Muscle layer of duodenum (tissue), 2 donors: Measurements from ENCODE around the gene PTPRN2.
"Not testable (repeated sequence)": the region's sequence is repeated elsewhere in the genome, so short reads cannot be mapped to it uniquely, and the experiment has no call there.

ENCODE experiments used
- H3K27ac ChIP-seq: one replicate; pipeline ENCODE4 v1.7.0; 2013; ENCODE audit warnings: mild to moderate bottlenecking, low read length
- H3K27me3 ChIP-seq: one replicate; pipeline ENCODE4 v1.7.0; 2013; ENCODE audit warnings: low read depth, mild to moderate bottlenecking, control low read depth, low read length
- H3K36me3 ChIP-seq, 2 donors: one replicate each; pipeline ENCODE4 v1.7.0; 2013; ENCODE audit warnings: low read length in 2 of 2, control low read depth in 1 of 2, mild to moderate bottlenecking in 1 of 2; ENCODE audit not compliant: insufficient read depth in 2 of 2, control insufficient read depth in 1 of 2
- H3K4me1 ChIP-seq, 2 donors: one replicate each; pipeline ENCODE4 v1.7.0; 2013; ENCODE audit warnings: low read length in 2 of 2, mild to moderate bottlenecking in 2 of 2, control low read depth in 1 of 2, moderate library complexity in 1 of 2; ENCODE audit not compliant: insufficient read depth in 2 of 2, control insufficient read depth in 1 of 2
- H3K4me3 ChIP-seq, 2 donors: one replicate each; pipeline ENCODE4 v1.7.0; 2013; ENCODE audit warnings: low read length in 2 of 2, low read depth in 1 of 2, mild to moderate bottlenecking in 1 of 2
- H3K9me3 ChIP-seq, 2 donors: one replicate each; pipeline ENCODE4 v1.7.0; 2013; ENCODE audit warnings: low read length in 2 of 2, control low read depth in 1 of 2, mild to moderate bottlenecking in 1 of 2; ENCODE audit not compliant: control insufficient read depth in 1 of 2
- donor health status: healthy.

The PTPRN2 gene

DNA sequence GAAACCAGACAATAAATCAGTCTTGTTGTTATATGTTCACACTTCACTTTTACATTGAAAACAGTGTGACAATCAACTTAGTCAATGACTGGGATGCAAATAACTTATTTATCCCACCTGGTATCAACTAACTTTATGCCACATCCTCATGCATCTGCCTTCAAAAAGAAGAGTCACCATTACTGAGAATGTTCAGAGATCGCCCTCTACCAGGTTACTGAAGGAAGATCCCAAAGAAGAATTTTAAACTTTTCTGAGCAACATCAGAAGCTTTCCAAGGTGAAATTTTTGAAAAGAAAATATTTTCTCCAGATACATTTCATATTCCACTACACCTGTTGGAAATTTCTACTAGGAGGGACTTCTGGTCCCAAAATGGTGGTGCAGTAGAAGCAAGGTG, 359.5 kb downstream of the PTPRN2 start:
- H3K9me3 ChIP-seq, result peaks cover 0 to 24% of the 10 kb centered on the region in 2 donors
- no peaks in the 10 kb centered on the region for H3K27me3 ChIP-seq
- no peaks in the 10 kb centered on the region for H3K4me1 ChIP-seq
- no peak overlapping the region for H3K27ac ChIP-seq
- no peak overlapping the region for H3K4me3 ChIP-seq
- H3K36me3 ChIP-seq, result no peaks in the 10 kb centered on the region

DNA sequence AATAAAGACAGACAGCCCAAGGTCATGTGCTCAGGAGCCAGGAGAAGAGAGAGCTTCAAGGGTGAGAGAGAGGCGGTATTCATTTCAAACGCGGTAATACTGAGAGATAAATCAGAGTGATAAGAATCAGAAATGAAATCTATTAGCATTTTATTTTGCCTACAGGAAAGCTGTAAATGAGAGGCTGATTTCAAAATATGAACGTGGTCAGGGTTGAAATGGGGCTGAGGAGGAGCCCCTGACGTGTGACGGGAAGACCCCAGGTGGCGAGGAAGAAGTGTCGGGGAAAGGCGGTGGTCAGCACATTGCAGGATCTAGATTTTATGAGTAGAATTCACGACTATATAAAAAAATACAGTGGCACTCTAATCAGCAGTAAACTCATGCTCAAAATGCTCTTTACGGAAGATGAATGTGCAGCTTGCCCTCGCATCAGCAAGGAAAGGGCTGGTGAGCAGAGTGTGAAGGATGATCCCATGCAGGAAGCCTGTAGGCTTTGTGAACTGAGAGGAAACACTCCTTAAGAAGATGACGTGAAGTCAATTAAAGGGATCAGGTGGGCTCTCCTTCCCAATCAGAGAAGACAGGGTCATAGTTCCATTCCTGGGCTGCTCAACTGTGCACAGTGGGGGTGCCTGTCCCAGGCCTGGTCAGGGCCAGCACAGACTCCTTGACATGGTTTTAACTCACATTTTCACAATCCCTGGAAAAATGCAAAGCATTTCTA, 360.2 kb downstream of the PTPRN2 start:
- H3K36me3 ChIP-seq, result no peaks in the 10 kb centered on the region
- no peak overlapping the region for H3K4me3 ChIP-seq
- H3K4me1 ChIP-seq, result no peaks in the 10 kb centered on the region
- peaks cover 0 to 23% of the 10 kb centered on the region in 2 donors for H3K9me3 ChIP-seq
- no peak overlapping the region for H3K27ac ChIP-seq
- no peaks in the 10 kb centered on the region for H3K27me3 ChIP-seq

DNA sequence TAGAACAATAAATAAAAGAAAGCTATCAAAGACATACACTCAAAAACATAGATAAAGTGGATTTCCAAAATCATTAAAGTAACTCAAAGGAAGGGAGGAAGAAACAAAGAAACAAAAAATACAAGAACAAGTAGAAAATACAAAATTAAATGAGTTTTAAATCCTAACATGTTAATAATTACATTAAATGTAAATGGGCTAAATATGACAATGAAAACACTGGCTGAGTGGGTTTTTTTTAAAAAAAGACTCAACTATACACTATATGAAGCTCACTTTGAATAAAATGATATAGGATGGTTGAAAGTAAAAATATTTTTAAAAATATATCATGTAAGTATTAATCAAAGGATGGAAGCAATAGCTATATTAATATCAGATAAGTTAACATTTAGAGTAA, 371.4 kb downstream of the PTPRN2 start:
- Histone ChIP-seq H3K4me1 (no peaks in the 10 kb centered on the region), H3K9me3 (peaks cover 6 to 30% of the 10 kb centered on the region in 2 donors), H3K36me3 (no peaks in the 10 kb centered on the region), H3K27ac (no peak overlapping the region), H3K4me3 (no peak overlapping the region), H3K27me3 (no peaks in the 10 kb centered on the region)

DNA sequence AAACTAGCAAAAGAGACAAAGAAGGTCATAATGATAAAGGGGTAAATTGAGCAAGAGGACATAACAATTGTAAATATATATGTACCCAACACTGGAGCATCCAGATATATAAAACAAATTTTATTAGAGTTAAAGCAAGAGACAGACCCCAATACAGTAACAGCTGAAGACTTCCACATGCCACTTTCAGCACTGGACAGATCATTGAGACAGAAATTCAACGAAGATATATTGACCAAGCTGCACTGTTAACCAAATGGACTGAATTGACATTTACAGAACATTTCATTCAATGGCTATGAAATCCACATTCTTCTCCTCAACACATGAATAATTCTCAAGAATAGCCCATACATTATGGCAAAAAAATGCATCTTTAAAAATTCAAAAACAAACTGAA, 378.2 kb downstream of the PTPRN2 start:
- Histone ChIP-seq H3K27ac (no peak overlapping the region), H3K9me3 (peaks cover 0 to 7% of the 10 kb centered on the region in 2 donors), H3K4me3 (no peak overlapping the region), H3K36me3 (no peaks in the 10 kb centered on the region), H3K27me3 (no peaks in the 10 kb centered on the region), H3K4me1 (no peaks in the 10 kb centered on the region)

DNA sequence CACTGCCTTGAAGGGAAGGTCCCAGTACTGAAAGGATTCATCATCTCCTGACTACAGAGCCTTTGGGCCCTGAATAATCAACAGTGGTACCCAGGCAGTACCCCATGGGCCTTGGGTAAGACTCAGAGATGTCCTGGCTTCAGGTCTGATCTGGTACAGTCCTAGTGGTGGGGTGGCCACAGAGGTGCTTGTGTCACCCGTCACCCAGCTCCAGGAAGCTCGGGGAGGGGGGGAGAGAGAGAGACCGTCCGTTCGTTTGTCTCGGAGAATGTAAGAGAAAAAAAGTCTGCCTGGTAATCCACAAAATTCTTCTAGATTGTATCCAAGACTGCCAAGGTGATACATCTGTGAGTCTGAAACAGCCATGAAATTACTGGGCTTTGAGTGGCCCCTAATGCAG, 381.3 kb downstream of the PTPRN2 start:
- Histone ChIP-seq H3K27me3 (no peaks in the 10 kb centered on the region), H3K9me3 (peaks cover 0 to 6% of the 10 kb centered on the region in 2 donors), H3K36me3 (no peaks in the 10 kb centered on the region), H3K4me1 (no peaks in the 10 kb centered on the region), H3K4me3 (no peak overlapping the region), H3K27ac (no peak overlapping the region)

DNA sequence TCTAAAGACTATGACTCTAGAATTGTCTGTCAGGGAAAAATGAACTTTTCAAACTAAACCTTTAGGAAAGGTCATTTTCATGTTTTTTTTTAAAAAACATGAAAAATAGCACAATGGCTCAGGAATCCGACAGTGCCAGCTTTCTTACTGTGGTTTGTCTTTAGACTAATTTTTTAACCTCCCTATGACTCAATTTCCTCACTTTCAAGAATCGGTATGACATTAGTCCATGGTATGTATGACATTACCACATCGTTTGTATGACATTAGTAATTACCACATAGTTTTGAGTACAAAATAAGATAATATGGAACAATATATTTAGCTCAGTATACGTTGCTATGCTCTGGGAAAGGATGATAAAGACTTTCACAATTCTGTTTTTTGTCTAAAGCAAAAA, 383.2 kb downstream of the PTPRN2 start:
- no peak overlapping the region for H3K4me3 ChIP-seq
- no peaks in the 10 kb centered on the region for H3K36me3 ChIP-seq
- H3K4me1 ChIP-seq, result no peaks in the 10 kb centered on the region
- peaks cover 0 to 5% of the 10 kb centered on the region in 2 donors for H3K9me3 ChIP-seq
- no peak overlapping the region for H3K27ac ChIP-seq
- H3K27me3 ChIP-seq, result no peaks in the 10 kb centered on the region

DNA sequence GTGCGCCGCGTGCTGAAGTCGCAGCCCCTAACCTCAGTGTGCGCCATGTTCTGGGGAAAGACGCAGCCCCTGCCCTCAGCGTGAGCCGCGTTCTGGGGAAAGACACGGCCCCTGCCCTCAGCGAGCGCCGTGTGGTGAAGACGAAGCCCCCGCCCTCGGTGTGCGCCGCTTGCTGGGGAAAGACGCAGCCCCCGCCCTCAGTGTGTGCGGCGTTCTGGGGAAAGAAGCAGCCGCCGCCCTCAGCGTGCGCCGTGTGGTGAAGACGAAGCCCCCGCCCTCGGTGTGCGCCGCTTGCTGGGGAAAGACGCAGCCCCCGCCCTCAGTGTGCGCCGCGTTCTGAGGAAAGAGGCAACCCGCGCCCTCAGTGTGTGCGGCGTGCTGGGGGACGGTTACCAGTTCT, 383.7 kb downstream of the PTPRN2 start:
- H3K9me3 ChIP-seq, H3K27ac ChIP-seq, H3K4me3 ChIP-seq: not testable (repeated sequence)

DNA sequence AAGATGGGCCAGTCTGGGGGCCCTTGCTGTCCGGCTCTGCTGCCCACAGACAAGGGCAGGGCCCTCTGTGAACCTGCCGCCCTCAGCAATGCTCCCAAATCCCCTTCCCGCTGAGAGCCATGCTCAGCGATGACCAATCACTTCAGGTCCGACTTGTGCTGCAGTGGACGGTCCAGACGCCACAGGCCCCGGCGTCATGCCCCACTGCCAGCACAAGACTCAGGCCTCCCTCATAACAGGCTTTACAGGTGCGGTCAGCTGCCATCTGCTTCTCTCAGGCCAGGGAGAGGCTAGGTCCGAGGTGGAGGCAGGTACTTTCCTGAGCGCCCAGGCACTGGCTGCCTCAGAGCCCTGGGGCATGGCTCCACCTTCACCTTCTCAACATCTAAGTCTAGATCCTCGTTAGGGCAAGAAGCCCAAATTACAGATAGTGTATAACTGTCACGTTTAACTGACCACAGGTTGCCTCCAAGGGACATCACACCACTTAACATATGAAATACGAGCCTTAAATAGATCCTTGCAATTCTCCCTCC, 393.2 kb downstream of the PTPRN2 start:
- Histone ChIP-seq H3K4me3 (no peak overlapping the region), H3K36me3 (no peaks in the 10 kb centered on the region), H3K9me3 (peaks cover 0 to 24% of the 10 kb centered on the region in 2 donors), H3K27me3 (no peaks in the 10 kb centered on the region), H3K4me1 (no peaks in the 10 kb centered on the region), H3K27ac (no peak overlapping the region)

More for the DNA sequence above, 383.7 kb downstream of the PTPRN2 start:
- not testable (repeated sequence) for H3K27me3 ChIP-seq, H3K4me1 ChIP-seq, H3K36me3 ChIP-seq

DNA sequence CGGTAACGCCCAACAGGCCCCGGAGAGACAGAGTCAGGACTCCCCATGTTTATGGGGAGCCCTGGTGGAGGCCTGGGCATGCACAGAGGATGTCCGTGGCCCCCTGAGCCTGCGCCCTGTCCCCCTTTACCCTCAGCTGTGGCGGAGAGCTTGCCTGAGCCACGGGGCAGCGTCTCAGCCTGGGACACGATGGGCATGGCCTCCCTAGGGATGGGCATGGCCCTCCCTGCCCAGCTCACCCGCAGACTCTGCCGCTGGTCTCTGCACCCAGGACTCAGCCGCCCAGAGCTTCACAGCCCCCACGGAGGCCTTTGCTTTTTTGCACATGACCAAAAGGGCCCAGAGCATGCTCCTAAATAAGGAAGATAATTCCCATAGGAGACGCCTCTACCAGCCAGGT, 394.2 kb downstream of the PTPRN2 start:
- H3K36me3 ChIP-seq, result no peaks in the 10 kb centered on the region
- H3K27ac ChIP-seq, result no peak overlapping the region
- peaks cover 0 to 31% of the 10 kb centered on the region in 2 donors for H3K9me3 ChIP-seq
- H3K4me1 ChIP-seq, result no peaks in the 10 kb centered on the region
- H3K4me3 ChIP-seq, result no peak overlapping the region
- H3K27me3 ChIP-seq, result no peaks in the 10 kb centered on the region

DNA sequence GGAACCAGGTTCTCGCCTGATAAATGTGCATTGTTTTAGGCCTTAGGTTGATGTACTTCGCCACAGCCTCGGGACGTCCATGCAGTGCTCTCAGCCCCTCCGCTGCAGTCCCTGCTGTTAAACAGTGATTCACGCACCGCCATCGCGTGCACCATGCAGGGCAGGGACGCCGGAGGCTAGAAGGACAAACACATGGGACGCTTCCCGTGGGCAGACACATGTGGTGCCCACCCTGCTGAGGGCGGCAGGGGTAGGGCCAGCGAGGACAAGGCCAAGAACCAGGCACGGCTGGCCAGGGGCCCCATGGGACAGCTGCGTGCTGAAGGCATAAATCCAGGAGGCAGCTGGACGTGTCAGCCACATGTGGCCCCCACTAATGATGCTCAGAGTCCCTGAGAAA, 394.7 kb downstream of the PTPRN2 start:
- no peaks in the 10 kb centered on the region for H3K27me3 ChIP-seq
- no peaks in the 10 kb centered on the region for H3K4me1 ChIP-seq
- no peaks in the 10 kb centered on the region for H3K36me3 ChIP-seq
- H3K4me3 ChIP-seq, result no peak overlapping the region
- H3K27ac ChIP-seq, result no peak overlapping the region
- peaks cover 0 to 31% of the 10 kb centered on the region in 2 donors for H3K9me3 ChIP-seq

DNA sequence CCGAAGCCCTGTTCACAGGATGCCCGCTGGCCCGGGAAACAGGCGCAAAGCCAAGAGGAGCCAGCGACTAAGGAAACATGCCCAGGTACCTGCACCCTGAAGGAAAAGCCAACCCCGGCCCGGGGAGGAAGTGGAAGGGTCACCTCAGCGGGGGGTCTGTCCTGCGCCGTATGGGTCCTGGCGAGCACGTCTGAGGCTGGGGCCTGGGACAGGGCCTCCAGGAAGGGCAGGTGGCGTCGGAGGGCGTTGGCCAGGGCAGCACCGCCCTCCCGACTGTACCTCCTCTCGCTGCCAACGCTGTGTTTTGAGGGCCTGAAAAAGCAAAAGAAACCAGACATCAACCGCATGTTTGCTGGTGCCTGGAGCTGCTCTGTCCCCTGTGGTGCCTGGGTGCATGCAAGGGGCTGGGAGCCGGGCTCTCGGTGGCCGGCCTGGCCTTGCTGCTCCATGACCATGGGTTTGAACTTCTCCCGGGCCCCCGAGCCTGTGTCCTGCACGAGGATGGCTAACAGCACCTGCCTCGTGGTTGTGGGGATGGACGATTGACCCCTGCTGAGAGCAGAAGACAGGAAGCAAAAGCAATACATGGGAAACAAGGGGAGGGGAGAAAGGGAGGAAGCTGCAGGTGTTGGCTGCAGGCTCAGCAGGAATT, 395.3 kb downstream of the PTPRN2 start:
- H3K4me1 ChIP-seq, result no peaks in the 10 kb centered on the region
- no peaks in the 10 kb centered on the region for H3K36me3 ChIP-seq
- H3K9me3 ChIP-seq, result peaks cover 0 to 31% of the 10 kb centered on the region in 2 donors
- H3K27ac ChIP-seq, result no peak overlapping the region
- no peaks in the 10 kb centered on the region for H3K27me3 ChIP-seq
- H3K4me3 ChIP-seq, result no peak overlapping the region
